Neural cell (in vitro differentiated cells): ENCODE measurements around the gene ALG6. TPM values are rescaled to one million over a fixed set of nuclear protein-coding genes. Genes with fewer than 3 reads are reported as not detected.

Source experiments
- H2AFZ ChIP-seq: fragments of 200-600, 300-800 bp; sonication (generic), shearing (Covaris generic); 2 replicates; pipeline ENCODE4 v1.6.0; 2014; ENCODE audit warnings: low read depth, mild to moderate bottlenecking, antibody characterized with exemption, low read length, moderate library complexity
- H3F3A ChIP-seq: fragments of 200-600 bp; shearing (Covaris generic); 2 replicates; pipeline ENCODE4 v1.6.1; 2016; ENCODE audit warnings: mild to moderate bottlenecking, moderate library complexity, mixed read lengths, antibody characterized with exemption, low read length; ENCODE audit not compliant: insufficient read depth, poor library complexity, severe bottlenecking
- H3K27ac ChIP-seq: fragments of 200-600, 300-800 bp; sonication (generic), shearing (Covaris generic); 2 replicates; pipeline ENCODE4 v1.5.1; 2014; ENCODE audit warnings: mild to moderate bottlenecking, low read length, moderate library complexity
- H3K27me3 ChIP-seq: fragments of 300-800, 200-600 bp; sonication (generic), shearing (Covaris generic); 2 replicates; pipeline ENCODE4 v1.6.0; 2014; ENCODE audit warnings: mild to moderate bottlenecking, low read depth, low read length, moderate library complexity; ENCODE audit not compliant: insufficient read depth
- H3K36me3 ChIP-seq: fragments of 300-800, 200-600 bp; sonication (generic), shearing (Covaris generic); 2 replicates; pipeline ENCODE4 v1.5.1; 2014; ENCODE audit warnings: mild to moderate bottlenecking, antibody characterized with exemption, low read length, moderate library complexity; ENCODE audit not compliant: insufficient read depth
- H3K4me2 ChIP-seq: fragments of 300-800, 200-600 bp; sonication (generic), shearing (Covaris generic); 2 replicates; pipeline ENCODE4 v1.6.0; 2014; ENCODE audit warnings: mild to moderate bottlenecking, low read length
- H3K4me3 ChIP-seq: fragments of 300-800, 200-600 bp; sonication (generic), shearing (Covaris generic); 2 replicates; pipeline ENCODE4 v1.5.1; 2014; ENCODE audit warnings: mild to moderate bottlenecking, low read length, moderate library complexity
- H3K79me2 ChIP-seq: fragments of 200-600 bp; shearing (Covaris generic); replicated peaks from 2 replicates; pipeline ENCODE4 v1.6.0; 2014; ENCODE audit warnings: mild to moderate bottlenecking, low read length, moderate library complexity; ENCODE audit not compliant: insufficient read depth
- H3K9ac ChIP-seq: fragments of 300-800, 200-600 bp; sonication (generic), shearing (Covaris generic); 2 replicates; pipeline ENCODE4 v1.6.1; 2016; ENCODE audit warnings: mild to moderate bottlenecking, low read length, mixed read lengths
- H3K9me2 ChIP-seq: fragments of 200-600 bp; shearing (Covaris generic); 2 replicates; pipeline ENCODE4 v1.6.1; 2016; ENCODE audit warnings: mild to moderate bottlenecking, low read length, mixed read lengths; ENCODE audit not compliant: insufficient read depth
- H3K9me3 ChIP-seq: fragments of 200-600, 300-800 bp; sonication (generic), shearing (Covaris generic); 2 replicates; pipeline ENCODE4 v1.6.1; 2016; ENCODE audit warnings: mild to moderate bottlenecking, mixed run types, low read length, moderate library complexity, mixed read lengths
- H4K20me1 ChIP-seq: fragments of 200-600 bp; shearing (Covaris generic); 2 replicates; pipeline ENCODE4 v1.6.1; 2016; ENCODE audit warnings: mild to moderate bottlenecking, mixed run types; ENCODE audit not compliant: insufficient read depth
- EP300 ChIP-seq: fragments of 450-650 bp; conservative IDR thresholded peaks from 2 replicates; pipeline ENCODE4 v1.6.1; 2014; ENCODE audit warnings: antibody characterized with exemption, mild to moderate bottlenecking, moderate library complexity; ENCODE audit not compliant: poor library complexity, severe bottlenecking
- EZH2 ChIP-seq: fragments of 200-600, 300-800 bp; shearing (Covaris generic), sonication (generic); IDR thresholded peaks from 2 replicates; pipeline ENCODE4 v1.6.1; 2014; ENCODE audit warnings: antibody characterized with exemption, low read length, borderline replicate concordance, mild to moderate bottlenecking; ENCODE audit not compliant: insufficient read depth, poor library complexity, severe bottlenecking
- MXI1 ChIP-seq: fragments of 450-650 bp; conservative IDR thresholded peaks from 2 replicates; pipeline ENCODE4 v1.6.1; 2014; ENCODE audit warnings: antibody characterized with exemption, mild to moderate bottlenecking; ENCODE audit not compliant: poor library complexity, severe bottlenecking
- POLR2AphosphoS5 ChIP-seq: IDR thresholded peaks from 2 replicates; pipeline ENCODE4 v1.6.1; 2012
- RAD21 ChIP-seq: fragments of 450-650 bp; conservative IDR thresholded peaks from 2 replicates; pipeline ENCODE4 v1.6.1; 2014; ENCODE audit warnings: antibody characterized with exemption, mild to moderate bottlenecking, moderate library complexity
- REST ChIP-seq: IDR thresholded peaks from 2 replicates; pipeline ENCODE4 v1.6.1; 2012; ENCODE audit warnings: borderline replicate concordance
- SMC3 ChIP-seq: fragments of 450-650 bp; conservative IDR thresholded peaks from 2 replicates; pipeline ENCODE4 v1.6.1; 2014; ENCODE audit warnings: antibody characterized with exemption, mild to moderate bottlenecking, moderate library complexity; ENCODE audit not compliant: poor library complexity
- TAF1 ChIP-seq: IDR thresholded peaks from 2 replicates; pipeline ENCODE4 v1.6.1; 2012; ENCODE audit warnings: low read depth
- polyA plus RNA-seq: library from polyadenylated mRNA; depleted of rRNA; stranded (reverse); fragments of >200 nt; gene quantifications from 2 replicates; pipeline ENCODE4 v1.2.3, GENCODE V29; 2014
- TF ChIP-seq, protein P1 (sequence below): fragments of 450-650 bp; IDR thresholded peaks from 2 replicates; pipeline ENCODE4 v1.5.1; 2014; ENCODE audit warnings: antibody characterized with exemption, mild to moderate bottlenecking, moderate library complexity; ENCODE audit not compliant: poor library complexity, severe bottlenecking

The ALG6 gene
- polyA plus RNA-seq, 1 donor from 2014 or later, result 46.8 TPM

GRCh38 chr1:63327417-63328054 is 39.9 kb upstream of the ALG6 start:
- H3K9ac ChIP-seq, result no peak overlapping the region
- H3K27ac ChIP-seq, result no peak overlapping the region
- TF ChIP-seq, protein P1, sequence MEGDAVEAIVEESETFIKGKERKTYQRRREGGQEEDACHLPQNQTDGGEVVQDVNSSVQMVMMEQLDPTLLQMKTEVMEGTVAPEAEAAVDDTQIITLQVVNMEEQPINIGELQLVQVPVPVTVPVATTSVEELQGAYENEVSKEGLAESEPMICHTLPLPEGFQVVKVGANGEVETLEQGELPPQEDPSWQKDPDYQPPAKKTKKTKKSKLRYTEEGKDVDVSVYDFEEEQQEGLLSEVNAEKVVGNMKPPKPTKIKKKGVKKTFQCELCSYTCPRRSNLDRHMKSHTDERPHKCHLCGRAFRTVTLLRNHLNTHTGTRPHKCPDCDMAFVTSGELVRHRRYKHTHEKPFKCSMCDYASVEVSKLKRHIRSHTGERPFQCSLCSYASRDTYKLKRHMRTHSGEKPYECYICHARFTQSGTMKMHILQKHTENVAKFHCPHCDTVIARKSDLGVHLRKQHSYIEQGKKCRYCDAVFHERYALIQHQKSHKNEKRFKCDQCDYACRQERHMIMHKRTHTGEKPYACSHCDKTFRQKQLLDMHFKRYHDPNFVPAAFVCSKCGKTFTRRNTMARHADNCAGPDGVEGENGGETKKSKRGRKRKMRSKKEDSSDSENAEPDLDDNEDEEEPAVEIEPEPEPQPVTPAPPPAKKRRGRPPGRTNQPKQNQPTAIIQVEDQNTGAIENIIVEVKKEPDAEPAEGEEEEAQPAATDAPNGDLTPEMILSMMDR, result peak; percentile 61
- TF ChIP-seq POLR2AphosphoS5, result no peak
- H3K4me2 ChIP-seq, result no peak overlapping the region
- no peak overlapping the region for H3K4me3 ChIP-seq
- H3K9me2 ChIP-seq, result no peaks in the 10 kb centered on the region
- no peak overlapping the region for H2AFZ ChIP-seq
- H3K9me3 ChIP-seq, result no peaks in the 10 kb centered on the region
- no peaks in the 10 kb centered on the region for H3F3A ChIP-seq
- H3K36me3 ChIP-seq, result no peaks in the 10 kb centered on the region
- H3K79me2 ChIP-seq, result no peaks in the 10 kb centered on the region
- H4K20me1 ChIP-seq, result no peaks in the 10 kb centered on the region
- H3K27me3 ChIP-seq, result peaks cover 98% of the 10 kb centered on the region

GRCh38 chr1:63328122-63328521 is 39.3 kb upstream of the ALG6 start:
- no peak overlapping the region for H3K27ac ChIP-seq
- no peak overlapping the region for H3K4me3 ChIP-seq
- TF ChIP-seq POLR2AphosphoS5 (no peak), RAD21 (no peak), SMC3 (no peak), EP300 (no peak), MXI1 (no peak), TAF1 (no peak), REST (no peak), EZH2 (no peak)
- TF ChIP-seq, protein P1, result no peak
- H3F3A ChIP-seq, result no peaks in the 10 kb centered on the region
- no peaks in the 10 kb centered on the region for H3K9me2 ChIP-seq
- H3K9me3 ChIP-seq, result no peaks in the 10 kb centered on the region
- peaks cover 98% of the 10 kb centered on the region for H3K27me3 ChIP-seq
- no peaks in the 10 kb centered on the region for H3K79me2 ChIP-seq
- H2AFZ ChIP-seq, result no peak overlapping the region
- no peak overlapping the region for H3K9ac ChIP-seq
- no peaks in the 10 kb centered on the region for H3K36me3 ChIP-seq
- no peaks in the 10 kb centered on the region for H4K20me1 ChIP-seq
- H3K4me2 ChIP-seq, result no peak overlapping the region
